MCF 10A (cell line): ENCODE measurements around the gene BSND. TPM values are rescaled to one million over a fixed set of nuclear protein-coding genes. Genes with fewer than 3 reads are reported as not detected.

Experiments
- BruUV-seq: library from RNA; stranded (reverse); fragments of 400-500 nt; replicated peaks from 2 replicates; lab custom pipeline; 2021; lab: Mats Ljungman, UMichigan
- CTCF ChIA-PET: fragments of 300-600 bp; sonication (Branson Sonifier 250); formaldehyde crosslinking; extraction: SDS; loops from one replicate; lab custom pipeline; 2021; ENCODE audit warnings: antibody characterized with exemption, inconsistent platforms; lab: Yijun Ruan, JAX
- POLR2A ChIA-PET: fragments of 300-600, 350-650 bp; sonication (Branson Sonifier 250); formaldehyde crosslinking; extraction: SDS; loops from one replicate; lab custom pipeline; 2020; ENCODE audit warnings: antibody characterized with exemption, inconsistent platforms; lab: Yijun Ruan, JAX
- DNase-seq: peaks from one replicate; pipeline ENCODE4 v3.0.0-alpha.2; 2018; ENCODE audit not compliant: unreplicated experiment
- H3K27ac Mint-ChIP-seq: one replicate; pipeline ENCODE4 v1.8.0; 2022; ENCODE audit warnings: mild to moderate bottlenecking, low read depth, mixed read lengths; ENCODE audit not compliant: unreplicated experiment
- H3K27me3 Mint-ChIP-seq: one replicate; pipeline ENCODE4 v1.8.0; 2022; ENCODE audit warnings: mixed read lengths; ENCODE audit not compliant: insufficient read depth, unreplicated experiment
- H3K36me3 Mint-ChIP-seq: one replicate; pipeline ENCODE4 v1.8.0; 2022; ENCODE audit warnings: mild to moderate bottlenecking, moderate library complexity, mixed read lengths; ENCODE audit not compliant: insufficient read depth, unreplicated experiment
- H3K4me1 Mint-ChIP-seq: one replicate; pipeline ENCODE4 v1.8.0; 2022; ENCODE audit warnings: mixed read lengths; ENCODE audit not compliant: insufficient read depth, unreplicated experiment
- H3K4me3 Mint-ChIP-seq: one replicate; pipeline ENCODE4 v1.8.0; 2022; ENCODE audit warnings: mild to moderate bottlenecking, moderate library complexity, mixed read lengths; ENCODE audit not compliant: unreplicated experiment
- H3K9me3 Mint-ChIP-seq: one replicate; pipeline ENCODE4 v1.8.0; 2022; ENCODE audit warnings: mixed read lengths; ENCODE audit not compliant: unreplicated experiment
- CTCF ChIP-seq: fragments of 200-600 bp; IDR thresholded peaks from one replicate; pipeline ENCODE4 v1.8.0; 2022; ENCODE audit warnings: antibody characterized with exemption, mild to moderate bottlenecking; ENCODE audit not compliant: unreplicated experiment
- intact Hi-C: fragments of 100-400 bp; cut with micrococcal nuclease; formaldehyde crosslinking; loops from 2 replicates; pipeline ENCODE4 v1.14.1; 2022
- total RNA-seq: library from RNA; stranded (reverse); gene quantifications from 2 replicates; pipeline ENCODE4 v1.2.3, GENCODE V29; 2022

The BSND gene
- total RNA-seq, 1 experiment from 2014 or later = not detected

GRCh38 chr1:55060133-55060999 is 61.6 kb downstream of the BSND start:
- CTCF ChIA-PET = interaction anchor here (0.5 to 1.7 kb wide), 7 partner anchors 15 to 1649 kb away, joined by 3 to 5 read pairs (median 3); no protein-coding TSS in a partner anchor
- no peak for TF ChIP-seq CTCF
- POLR2A ChIA-PET = interaction anchor here (0.6 kb wide), 1 partner anchor 46 kb away, joined by 3 read pairs; no protein-coding TSS in a partner anchor
- no peak for DNase-seq
- Mint-ChIP-seq H3K27me3 (no peaks in the 10 kb centered on the region), H3K9me3 (no peaks in the 10 kb centered on the region), H3K27ac (no peak overlapping the region), H3K4me3 (no peak overlapping the region), H3K36me3 (peaks cover 5% of the 10 kb centered on the region), H3K4me1 (peaks cover 13% of the 10 kb centered on the region)
- intact Hi-C loops = no loop called here
- BruUV-seq = no TSS peak

- no peak for DNase-seq
- H3K27ac Mint-ChIP-seq = no peak overlapping the region
- H3K9me3 Mint-ChIP-seq = no peaks in the 10 kb centered on the region
- intact Hi-C loops = no loop called here
- POLR2A ChIA-PET = no interaction called here
- H3K36me3 Mint-ChIP-seq = peaks cover 13% of the 10 kb centered on the region
- no peak for TF ChIP-seq CTCF
- H3K27me3 Mint-ChIP-seq = no peaks in the 10 kb centered on the region
- CTCF ChIA-PET = interaction anchor here (0.5 to 1.7 kb wide), 5 partner anchors 14 to 481 kb away, joined by 3 to 5 read pairs (median 5); no protein-coding TSS in a partner anchor
- H3K4me1 Mint-ChIP-seq = peaks cover 13% of the 10 kb centered on the region
- BruUV-seq = no TSS peak
- H3K4me3 Mint-ChIP-seq = no peak overlapping the region
Observed at GRCh38 chr1:55061000-55061705, 62.4 kb downstream of the BSND start.

Other genes starting within 250 kb of the BSND start
- gene PARS2, start 234.4 kb upstream of the BSND start, total RNA-seq = 4.7 and 5.4 TPM in 2 replicates
- 3.0 and 3.1 TPM in 2 replicates for gene TTC22, start 197.6 kb upstream of the BSND start, total RNA-seq
- 126 and 135 TPM in 2 replicates for gene DHCR24, start 111.7 kb upstream of the BSND start, total RNA-seq
- gene TMEM61, start 18.3 kb upstream of the BSND start, total RNA-seq = 0.39 TPM in 1 of 2 replicates, not detected in the other
- not detected in 2 replicates for gene PCSK9, start 40.6 kb downstream of the BSND start, total RNA-seq
- gene USP24, start 216.4 kb downstream of the BSND start, total RNA-seq = 38.0 and 45.7 TPM in 2 replicates